ENCODE results near the gene ZNF581.

GRCh38 chr19:55649268-55650125 is 6.0 kb downstream of the ZNF581 start:
- TF ChIP-seq, protein P1, sequence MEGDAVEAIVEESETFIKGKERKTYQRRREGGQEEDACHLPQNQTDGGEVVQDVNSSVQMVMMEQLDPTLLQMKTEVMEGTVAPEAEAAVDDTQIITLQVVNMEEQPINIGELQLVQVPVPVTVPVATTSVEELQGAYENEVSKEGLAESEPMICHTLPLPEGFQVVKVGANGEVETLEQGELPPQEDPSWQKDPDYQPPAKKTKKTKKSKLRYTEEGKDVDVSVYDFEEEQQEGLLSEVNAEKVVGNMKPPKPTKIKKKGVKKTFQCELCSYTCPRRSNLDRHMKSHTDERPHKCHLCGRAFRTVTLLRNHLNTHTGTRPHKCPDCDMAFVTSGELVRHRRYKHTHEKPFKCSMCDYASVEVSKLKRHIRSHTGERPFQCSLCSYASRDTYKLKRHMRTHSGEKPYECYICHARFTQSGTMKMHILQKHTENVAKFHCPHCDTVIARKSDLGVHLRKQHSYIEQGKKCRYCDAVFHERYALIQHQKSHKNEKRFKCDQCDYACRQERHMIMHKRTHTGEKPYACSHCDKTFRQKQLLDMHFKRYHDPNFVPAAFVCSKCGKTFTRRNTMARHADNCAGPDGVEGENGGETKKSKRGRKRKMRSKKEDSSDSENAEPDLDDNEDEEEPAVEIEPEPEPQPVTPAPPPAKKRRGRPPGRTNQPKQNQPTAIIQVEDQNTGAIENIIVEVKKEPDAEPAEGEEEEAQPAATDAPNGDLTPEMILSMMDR (IDR thresholded peaks at IDR 0.05; ENCODE audit: insufficient read depth, low read depth, low read length) = no peak
- TF ChIP-seq EZH2 (IDR thresholded peaks at IDR 0.05; ENCODE audit: insufficient read depth, low read length) = no peak
